NCI-H187 treated with DMSO at 0.1 percent for 48 hours (cell line): Measurements from ENCODE around the gene ZACN.

Experiments
- DNase-seq: peaks from one replicate; lab custom pipeline; 2025; lab: John Stamatoyannopoulos, UW

ZACN gene

GRCh38 chr17:76131692-76132573 lies 53.0 kb downstream of the ZACN start:
- DNase-seq, result no peak
